ENCODE results near the gene THSD4.
"Not testable (repeated sequence)": the region's sequence is repeated elsewhere in the genome, so short reads cannot be mapped to it uniquely, and the experiment has no call there.

Gene THSD4

DNA sequence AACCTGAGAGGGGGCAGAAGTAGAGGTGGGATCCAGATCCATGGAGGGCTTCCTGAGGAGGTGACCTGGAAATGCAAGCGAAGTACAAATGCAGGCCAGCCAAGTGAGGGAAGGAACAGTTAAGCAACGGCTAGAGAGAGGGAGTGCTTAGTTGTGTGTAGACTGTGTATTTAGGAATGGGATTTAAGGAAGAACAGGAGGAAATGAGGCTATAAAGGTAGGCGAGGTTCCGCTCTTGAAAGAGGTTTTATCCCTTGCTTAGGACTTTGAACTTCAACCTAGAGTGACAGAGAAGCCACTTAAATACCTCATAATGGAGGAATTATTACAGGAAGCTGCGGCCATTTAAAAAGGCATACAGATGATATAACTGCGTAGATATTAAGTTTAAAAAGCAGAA is 295.1 kb downstream of the THSD4 start:
- no peak for DNase-seq (ENCODE audit: low read depth in 1 of 2, low spot score in 1 of 2)

DNA sequence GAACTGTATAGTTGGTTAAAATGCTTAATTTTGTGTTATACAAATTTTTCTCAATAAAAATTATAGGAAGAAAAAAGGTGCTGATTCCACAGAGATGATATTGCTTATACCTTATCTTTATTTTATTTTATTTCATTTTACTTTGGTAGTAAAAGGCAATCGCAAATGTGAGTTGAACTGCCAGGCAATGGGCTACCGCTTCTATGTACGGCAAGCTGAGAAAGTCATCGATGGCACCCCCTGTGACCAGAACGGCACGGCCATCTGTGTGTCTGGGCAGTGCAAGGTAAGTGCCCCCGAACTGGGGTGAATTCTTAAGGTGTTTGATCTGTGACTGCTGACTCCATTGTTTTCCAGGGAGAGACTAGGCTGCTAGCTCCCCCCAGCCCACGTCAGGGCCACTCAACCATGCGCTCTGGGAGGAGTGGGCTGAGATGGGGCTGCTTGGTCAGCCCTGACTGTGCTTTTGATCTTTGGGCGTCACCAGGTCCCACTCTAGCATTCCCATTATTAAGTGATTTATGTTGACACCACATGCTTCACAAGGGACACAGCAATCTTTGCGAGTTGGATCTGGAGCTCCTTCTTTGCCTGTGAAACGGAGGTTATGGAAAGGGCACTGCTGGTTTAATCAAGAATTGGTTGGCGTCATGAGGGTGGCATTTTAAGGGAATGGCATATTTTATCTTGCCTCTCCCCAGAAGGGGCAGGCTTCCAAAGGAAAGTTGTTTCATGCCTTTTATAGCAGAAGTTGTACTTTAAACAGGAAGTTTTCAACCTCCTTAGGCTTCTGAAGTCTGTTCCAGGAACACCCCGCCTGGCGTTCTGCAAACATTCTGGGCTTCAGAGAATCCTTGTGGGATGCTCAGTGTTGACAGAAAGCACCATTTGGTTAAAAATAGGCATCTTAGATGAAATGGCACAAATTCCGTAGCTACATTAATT is 296.5 kb downstream of the THSD4 start:
- DNase-seq (ENCODE audit: low read depth in 1 of 2, low spot score in 1 of 2) = no peak

DNA sequence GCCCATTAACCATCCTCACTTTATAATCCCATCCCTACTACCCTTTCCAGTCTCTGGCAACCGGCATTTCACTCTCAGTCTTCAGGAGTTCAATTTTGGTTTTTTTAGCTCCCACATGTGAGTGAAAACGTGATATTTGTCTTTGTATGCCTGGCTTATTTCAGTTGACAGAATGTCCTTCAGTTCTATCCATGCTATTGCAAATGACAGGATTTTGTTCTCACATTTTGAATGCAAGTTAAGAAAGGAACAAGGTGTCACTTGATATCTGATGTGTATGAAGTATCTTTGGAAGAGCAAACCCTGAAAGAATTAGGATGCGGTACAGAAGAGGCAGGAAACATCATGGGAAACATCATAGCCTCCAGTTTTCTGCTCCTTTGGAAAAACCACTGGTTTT is 298.1 kb downstream of the THSD4 start:
- DNase-seq (ENCODE audit: low read depth in 1 of 2, low spot score in 1 of 2) = no peak

DNA sequence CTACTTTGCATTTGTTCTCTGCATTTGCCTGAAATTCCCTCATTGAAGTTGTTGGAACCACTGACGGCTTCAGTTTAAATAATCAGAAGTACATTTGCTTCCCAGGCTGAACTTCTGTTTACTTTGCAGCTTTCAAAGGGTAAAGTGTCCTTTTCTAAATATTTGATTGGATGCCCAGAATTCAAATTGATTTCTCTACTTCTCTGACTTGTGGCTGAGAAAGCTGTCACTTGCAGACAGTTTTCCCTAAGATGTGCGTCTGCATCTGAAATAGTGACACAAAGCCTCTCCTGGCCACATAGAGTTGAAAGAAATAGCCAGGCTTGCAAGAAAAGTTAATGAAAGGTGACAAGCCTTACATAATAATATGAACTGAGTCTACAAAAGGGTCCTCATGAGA is 299.6 kb downstream of the THSD4 start:
- no peak for DNase-seq (ENCODE audit: low read depth in 1 of 2, low spot score in 1 of 2)

DNA sequence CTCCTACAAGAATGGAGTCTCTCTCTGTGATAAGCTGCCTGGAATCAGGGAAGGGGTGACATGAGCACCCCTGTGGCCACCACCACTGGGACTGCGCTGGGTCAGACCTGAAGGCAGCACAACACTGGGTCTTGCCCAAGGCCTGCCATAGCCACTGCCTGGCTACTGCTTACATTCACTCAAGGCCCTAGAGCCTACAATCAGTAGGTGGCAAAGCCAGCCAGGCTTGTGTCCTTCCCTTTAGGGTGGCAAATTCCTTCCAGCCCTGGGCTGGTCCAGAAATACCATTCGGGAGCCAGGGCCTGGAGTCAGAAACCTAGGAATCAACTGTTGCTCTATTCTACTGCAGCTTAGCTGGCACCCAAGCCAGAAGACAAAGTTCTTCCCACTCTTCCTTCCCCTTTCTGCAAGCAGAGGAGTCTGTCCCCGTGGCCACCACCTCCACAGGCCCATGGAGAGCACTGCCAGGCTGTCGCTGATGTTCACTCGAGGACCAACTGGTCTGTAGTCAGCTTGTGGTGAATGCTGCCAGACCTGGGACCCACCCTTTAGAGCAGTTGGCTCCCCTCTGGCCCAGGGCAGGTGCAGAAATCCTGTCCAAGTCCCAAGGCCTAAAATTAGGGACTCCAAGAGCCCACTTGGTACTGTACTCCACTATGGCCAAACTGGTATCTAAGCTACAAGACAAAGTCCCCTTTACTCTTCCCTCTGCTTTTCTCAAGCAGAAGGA is 307.4 kb downstream of the THSD4 start:
- no peak for DNase-seq (ENCODE audit: low read depth in 1 of 2, low spot score in 1 of 2)

DNA sequence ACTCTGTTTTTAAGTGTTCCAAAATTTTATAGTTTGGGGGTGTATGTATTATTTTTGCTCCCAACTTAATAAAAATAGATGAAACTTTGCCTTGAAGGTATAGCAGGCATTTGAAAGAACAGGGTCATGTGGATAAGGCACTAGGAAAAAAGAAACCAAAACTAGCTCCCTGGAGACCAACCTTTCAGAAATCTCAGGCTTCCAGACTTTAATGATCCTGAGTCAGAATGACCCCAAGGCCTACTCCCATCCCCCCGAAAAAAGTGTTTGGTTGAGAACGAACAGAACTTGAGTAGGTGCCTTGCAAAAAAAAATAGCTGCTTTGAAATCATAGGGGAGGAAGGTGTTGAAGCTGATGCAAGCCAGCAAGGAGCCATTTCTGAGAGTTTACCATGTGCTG is 309.5 kb downstream of the THSD4 start:
- no peak for DNase-seq (ENCODE audit: low read depth in 1 of 2, low spot score in 1 of 2)

DNA sequence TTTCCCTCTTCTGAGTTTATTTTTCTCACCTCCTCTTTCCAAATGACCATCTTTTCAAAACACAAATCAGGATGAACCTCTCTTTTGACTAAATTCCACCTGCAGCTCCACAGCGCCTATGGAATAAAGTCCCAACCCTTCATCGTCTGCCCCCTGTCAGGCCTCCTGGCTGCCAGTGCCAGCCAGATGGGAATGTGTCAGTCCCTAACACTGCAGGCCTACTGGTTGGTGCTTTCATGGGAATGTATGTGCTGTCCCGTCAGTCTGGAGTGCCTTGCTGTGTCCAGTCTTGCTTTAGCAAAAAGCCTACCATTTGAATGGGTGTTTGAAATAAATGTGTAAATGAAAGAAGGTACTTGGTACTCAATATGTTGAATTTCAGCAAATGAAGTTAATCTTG is 310.1 kb downstream of the THSD4 start:
- no peak for DNase-seq (ENCODE audit: low read depth in 1 of 2, low spot score in 1 of 2)

DNA sequence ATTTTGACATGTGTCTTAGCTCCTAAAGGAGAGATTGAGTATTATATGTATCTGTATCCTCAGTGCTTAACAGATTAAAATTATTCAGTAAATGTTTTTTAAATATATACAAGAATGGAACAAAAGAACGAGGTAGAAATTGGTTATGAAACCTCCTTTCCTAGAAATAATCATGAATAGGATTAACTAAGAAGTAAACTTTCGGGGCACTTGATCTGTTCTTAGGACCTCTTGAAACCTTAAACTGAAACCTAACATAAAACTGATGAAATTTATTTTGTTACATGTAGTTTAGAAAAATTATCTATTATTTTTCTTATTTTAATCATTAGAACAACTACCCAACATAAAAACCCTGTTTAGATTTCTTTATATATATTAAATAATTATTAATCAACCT is 311.5 kb downstream of the THSD4 start:
- DNase-seq (ENCODE audit: low read depth in 1 of 2, low spot score in 1 of 2) = no peak

DNA sequence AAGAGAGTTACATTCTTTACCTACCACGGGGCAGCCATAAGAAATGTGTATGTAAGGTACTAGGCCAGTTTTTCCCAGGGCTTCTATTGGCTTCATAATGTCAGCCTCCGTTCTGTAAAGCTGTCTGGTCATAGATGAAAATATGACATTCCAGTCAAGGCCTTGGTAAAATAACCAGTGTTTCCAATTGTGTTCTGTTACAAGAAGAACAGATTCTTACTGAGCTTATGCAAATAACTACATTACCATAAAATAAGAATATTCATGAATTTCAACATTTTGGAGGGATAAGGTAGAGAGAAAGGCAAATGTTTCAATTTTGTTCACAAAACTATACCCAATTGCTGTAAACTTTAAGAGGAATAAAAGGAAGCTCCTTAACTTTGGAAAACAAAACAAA is 315.5 kb downstream of the THSD4 start:
- no peak for DNase-seq (ENCODE audit: low read depth in 1 of 2, low spot score in 1 of 2)

DNA sequence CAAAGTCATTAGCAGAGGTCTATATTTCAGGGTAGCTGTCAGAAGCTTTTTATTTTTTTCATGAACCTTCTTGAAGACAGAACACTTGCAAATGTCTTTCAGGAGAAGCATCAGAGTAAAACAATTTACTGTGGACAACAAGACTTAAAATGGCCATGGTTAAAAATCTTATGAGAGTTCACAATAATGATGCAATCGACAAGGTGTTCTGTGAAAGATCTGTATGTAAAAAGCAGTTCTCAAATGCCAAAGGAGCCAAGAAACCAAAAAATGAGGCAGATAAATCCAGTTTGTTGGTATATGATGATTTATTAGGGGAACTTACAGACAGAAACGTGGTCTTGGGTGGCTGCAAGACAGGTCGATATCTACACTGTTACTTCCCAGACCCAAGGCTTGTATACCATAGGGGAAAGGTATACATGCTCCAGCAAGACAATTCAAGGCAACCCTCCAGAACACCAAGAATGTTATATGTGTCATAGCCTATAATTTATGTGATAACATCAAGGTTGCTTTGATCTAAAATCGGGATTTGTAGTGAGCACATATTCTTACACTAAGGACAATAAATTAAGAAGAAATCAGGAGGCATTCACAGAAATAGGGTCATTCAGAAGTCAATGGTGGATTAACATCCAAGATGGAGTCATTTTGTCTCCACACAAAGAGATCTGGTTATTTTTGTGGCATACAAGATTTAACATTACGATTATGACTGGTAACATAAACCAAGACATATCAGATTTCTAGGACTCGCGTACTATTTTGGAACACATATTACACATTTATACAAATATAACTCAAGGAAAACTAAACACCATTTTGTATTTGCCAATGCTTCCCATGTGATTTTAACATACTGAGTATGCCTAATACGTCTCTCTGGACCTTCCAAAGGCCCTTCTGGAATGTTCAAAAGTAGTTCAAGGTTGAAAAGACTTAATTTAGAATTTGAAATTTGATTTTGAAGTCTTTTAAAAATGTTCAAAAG is 316.4 kb downstream of the THSD4 start:
- DNase-seq (ENCODE audit: low read depth in 1 of 2, low spot score in 1 of 2) = no peak

DNA sequence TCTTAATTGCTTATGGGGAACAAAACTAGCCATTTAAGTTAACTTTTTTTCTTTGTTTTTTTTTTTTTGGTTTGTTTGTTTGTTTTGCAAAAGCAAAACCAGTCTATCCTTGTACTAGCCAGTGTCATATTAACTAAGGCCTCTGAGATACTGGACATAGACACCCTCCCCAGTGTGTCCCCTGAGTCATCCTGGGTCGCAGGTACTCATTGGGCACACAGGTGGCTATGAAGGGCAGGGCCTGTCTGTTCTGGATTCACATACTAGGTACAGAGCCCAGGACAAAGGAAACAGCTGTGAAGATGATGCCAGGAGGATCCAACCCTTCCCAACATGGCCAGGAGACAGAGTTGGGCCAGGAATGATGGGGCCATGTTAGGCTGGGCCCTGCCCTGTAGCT is 318.1 kb downstream of the THSD4 start:
- DNase-seq (ENCODE audit: low read depth in 1 of 2, low spot score in 1 of 2) = no peak

DNA sequence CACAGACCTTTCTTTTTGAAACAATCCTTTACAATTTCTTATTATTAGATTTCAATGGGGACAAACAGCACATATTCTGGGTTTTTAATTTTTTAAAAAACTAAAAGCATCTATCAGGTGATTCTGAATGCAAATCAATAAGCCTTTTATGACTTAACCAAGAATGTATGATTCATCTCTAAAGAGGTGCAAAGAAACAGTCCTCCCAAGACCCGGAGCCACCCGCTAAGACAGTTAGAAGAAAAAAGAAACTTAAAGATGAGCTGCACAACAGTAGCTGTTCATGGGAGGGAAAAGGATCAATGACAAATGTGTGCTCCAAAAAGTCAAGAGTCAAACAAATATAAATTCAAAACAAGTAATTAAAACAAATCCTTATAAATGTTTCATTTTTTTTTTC is 319.5 kb downstream of the THSD4 start:
- DNase-seq (ENCODE audit: low read depth in 1 of 2, low spot score in 1 of 2) = no peak

DNA sequence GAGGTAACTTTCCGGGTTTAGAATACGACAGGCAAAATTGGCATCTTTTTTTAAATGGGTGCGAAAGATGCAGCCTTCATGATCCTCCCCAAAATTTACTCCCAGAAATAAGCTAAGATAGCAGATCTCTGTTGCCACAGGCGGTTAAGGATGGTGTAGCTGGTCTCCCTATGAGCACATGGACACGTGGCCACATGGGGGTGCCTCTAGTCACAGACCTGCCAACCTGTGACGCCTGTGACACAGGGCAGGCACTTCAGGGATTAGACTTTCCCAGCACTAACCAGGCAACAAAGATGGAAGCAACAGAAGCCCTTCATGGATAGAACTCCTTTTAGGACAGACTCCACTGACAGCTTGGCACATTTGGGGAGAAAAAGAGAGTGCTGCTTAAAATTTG is 320.3 kb downstream of the THSD4 start:
- no peak for DNase-seq (ENCODE audit: low read depth in 1 of 2, low spot score in 1 of 2)

DNA sequence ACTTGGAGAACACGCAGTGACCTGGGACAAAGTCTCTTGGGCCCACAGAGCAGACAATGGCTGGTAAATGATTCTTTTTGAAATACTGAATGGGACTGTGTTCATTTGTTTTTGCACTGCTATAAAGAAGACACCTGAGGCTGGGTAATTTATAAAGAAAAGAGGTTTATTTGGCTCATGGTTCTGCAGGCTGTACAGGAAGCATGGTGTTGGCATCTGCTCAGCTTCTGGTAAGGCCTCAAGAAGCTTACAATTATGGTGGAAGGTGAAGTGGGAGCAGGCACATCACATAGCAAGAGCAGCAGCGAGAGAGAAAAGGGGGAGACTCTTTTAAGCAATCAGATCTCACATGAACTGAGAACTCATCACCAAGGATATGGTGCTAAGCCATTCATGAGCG is 321.6 kb downstream of the THSD4 start:
- DNase-seq (ENCODE audit: low read depth in 1 of 2, low spot score in 1 of 2) = no peak

DNA sequence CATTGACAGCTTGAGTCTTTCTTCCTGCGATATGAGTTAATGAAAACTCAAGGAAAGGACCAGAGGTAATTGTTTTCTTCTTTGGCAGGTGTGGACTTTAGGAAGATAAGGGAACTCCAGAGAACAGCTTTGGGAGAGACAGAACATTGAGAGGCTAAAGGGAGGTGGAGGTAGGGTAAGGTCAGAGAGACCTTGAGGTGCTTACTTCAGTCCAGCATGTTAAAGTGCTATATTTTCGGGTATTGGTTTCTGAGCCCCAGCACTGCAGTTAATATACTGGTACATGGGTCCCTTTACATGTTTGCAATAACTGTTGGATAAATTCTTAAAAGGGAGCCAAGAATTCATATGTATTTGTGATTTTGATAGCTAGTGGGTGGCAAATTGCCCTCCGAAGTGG is 322.1 kb downstream of the THSD4 start:
- no peak for DNase-seq (ENCODE audit: low read depth in 1 of 2, low spot score in 1 of 2)

DNA sequence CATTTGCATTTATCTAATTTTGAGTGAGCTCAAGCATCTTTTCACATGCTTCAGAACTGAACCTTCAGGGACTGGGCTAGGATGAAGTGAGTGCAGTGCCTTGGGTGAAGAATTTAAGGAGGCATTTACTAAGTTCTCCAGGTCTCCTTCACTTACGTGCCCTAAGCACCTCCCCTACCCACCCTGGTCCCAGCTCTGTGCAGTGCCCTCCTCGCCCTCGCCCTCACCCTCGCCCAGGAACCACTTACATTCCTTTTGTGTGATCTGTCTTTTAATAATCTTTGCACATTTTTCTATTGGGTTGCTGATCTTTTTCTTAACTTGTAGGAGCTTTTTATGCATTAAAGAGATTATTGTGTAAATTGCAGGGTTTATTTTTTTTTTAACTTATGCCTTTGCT is 322.6 kb downstream of the THSD4 start:
- no peak for DNase-seq (ENCODE audit: low read depth in 1 of 2, low spot score in 1 of 2)

DNA sequence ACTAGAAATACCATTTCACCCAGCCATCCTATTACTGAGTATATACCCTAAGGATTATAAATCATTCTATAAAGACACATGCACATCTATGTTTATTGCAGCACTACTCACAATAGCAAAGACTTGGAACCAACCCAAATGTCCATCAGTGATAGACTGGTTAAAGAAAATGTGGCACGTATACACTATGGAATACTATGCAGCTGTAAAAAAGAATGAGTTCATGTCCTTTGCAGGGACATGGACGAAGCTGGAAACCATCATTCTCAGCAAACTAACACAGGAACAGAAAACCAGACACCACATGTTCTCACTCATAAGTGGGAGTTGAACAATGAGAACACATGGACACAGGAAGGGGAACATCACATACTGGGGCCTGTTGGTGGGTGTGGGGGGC is 324.2 kb downstream of the THSD4 start:
- not testable (repeated sequence) for DNase-seq (ENCODE audit: low read depth in 1 of 2, low spot score in 1 of 2)

DNA sequence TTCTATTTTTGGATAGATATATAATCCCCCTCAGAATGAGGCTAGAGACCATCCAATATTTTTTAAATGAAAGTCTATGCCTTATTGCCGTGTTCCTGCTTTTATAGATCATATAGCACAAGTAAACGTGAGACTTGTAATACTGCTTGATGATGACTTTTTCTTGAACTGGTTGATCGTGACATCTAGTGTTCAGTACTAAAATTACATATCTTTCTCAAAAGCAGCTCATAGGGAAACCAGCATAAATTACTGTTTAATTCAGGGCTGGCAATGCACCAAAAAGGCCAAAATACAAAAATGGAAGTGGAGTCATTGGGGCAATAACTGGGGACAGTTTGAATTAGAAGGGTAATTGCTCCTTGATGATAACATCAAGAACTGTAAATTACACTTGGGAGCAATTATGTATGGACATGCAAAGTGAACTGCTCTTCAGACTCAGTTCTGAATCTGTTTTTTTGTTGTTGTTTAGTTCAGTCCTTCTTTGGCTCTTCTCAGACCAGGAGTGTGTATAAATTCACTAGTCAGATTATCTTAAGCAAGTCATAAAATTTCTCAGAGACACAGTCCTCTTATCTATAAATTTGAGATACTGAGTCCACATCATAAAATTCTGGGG is 325.3 kb downstream of the THSD4 start:
- no peak for DNase-seq (ENCODE audit: low read depth in 1 of 2, low spot score in 1 of 2)

DNA sequence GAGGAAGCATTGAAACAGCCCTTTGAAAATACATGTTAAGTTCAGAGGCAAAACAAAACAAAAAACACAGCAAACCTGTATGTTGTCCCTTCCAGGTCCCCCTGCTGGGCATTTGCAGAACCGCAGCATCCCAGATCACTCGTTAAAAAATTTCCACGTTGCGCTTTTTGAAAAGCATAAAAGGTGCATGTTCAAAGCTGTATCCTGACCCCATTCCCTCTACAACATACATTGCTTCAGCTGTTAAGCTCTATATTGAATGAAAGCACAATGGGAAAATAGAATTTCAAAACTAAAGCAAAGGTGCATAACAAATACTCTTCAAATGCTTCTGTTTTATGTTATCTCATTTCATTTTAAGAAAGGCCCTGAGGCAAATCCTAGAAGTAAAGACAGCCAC is 328.3 kb downstream of the THSD4 start:
- peak in 1 of 2 donors; percentile 4 for DNase-seq (ENCODE audit: low read depth in 1 of 2, low spot score in 1 of 2)

DNA sequence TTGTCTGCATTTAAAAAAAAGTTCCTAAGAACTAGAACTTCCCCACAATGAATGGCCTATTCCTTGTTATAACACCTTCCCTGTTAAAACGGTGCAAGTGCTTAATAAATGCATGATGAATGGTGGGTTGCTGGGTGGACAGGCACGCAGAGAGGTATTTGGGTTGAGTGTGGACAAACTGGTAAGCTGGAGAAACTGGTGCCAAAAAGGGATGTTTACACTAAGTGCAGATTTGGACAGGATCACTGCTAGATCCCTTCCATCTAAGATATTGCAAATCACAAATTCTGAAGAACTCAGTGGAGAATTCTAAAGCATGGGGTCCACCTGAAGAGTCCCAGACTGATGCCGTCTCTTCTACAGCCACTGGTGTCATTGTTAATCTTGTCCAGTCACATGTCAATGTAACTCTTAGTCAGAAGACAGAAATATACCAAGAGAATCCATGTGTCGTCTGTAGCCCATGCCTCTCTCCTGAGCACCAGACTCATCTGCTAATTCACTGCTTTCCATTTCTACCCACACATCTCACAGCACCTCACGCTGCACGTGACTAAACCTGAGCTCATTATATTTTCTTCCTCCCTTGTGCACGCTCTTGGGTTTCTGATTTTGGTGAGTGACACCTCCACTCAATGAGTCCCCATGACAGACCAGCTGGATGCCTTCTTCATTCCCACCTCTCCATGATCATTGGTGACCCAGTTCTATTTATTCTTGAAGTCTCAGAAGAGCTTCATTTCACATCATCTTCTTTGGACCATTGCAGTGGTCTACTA is 328.9 kb downstream of the THSD4 start:
- no peak for DNase-seq (ENCODE audit: low read depth in 1 of 2, low spot score in 1 of 2)

All from activated T-helper 1 cell treated with anti-CD3 and anti-CD28 coated beads, Interleukin-2, amount 50 U/mL, for 16 hours (primary cell).